OCI-LY7 (cell line): ENCODE measurements around the gene ANKRD13C.

Experiments
- EZH2phosphoT487 ChIP-seq: fragments of 200-600 bp; sonication (generic); IDR thresholded peaks from 2 replicates; pipeline ENCODE4 v1.6.1; 2018; ENCODE audit warnings: low read depth, borderline replicate concordance, mild to moderate bottlenecking, mixed run types, antibody characterized with exemption, low read length, moderate library complexity, mixed read lengths
- TF ChIP-seq, protein P1 (sequence below): fragments of 200-600 bp; sonication (generic); conservative IDR thresholded peaks from 2 replicates; pipeline ENCODE4 v1.5.1; 2014; ENCODE audit warnings: mild to moderate bottlenecking, antibody characterized with exemption, low read length, moderate library complexity, mixed read lengths

DNA sequence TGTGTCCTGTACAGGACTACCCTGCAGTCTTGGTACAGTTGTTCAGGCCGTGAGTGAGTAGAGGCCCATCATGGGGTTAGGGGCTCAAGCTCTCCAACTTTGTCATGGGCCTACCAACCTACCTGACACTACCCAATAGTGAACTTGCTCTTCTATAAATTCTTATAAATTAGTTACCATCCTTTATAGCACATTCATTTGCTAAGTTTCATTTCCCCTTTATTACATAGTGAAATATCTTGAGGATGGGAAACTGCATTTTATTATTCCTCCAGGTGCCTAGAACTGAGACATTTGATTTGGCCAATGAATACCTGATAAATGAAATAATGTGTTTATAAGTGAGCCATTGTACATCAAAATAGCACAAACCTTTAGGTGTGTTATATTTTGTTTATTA is 47.5 kb upstream of the ANKRD13C start:
- TF ChIP-seq, protein P1, sequence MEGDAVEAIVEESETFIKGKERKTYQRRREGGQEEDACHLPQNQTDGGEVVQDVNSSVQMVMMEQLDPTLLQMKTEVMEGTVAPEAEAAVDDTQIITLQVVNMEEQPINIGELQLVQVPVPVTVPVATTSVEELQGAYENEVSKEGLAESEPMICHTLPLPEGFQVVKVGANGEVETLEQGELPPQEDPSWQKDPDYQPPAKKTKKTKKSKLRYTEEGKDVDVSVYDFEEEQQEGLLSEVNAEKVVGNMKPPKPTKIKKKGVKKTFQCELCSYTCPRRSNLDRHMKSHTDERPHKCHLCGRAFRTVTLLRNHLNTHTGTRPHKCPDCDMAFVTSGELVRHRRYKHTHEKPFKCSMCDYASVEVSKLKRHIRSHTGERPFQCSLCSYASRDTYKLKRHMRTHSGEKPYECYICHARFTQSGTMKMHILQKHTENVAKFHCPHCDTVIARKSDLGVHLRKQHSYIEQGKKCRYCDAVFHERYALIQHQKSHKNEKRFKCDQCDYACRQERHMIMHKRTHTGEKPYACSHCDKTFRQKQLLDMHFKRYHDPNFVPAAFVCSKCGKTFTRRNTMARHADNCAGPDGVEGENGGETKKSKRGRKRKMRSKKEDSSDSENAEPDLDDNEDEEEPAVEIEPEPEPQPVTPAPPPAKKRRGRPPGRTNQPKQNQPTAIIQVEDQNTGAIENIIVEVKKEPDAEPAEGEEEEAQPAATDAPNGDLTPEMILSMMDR, result no peak
- no peak for TF ChIP-seq EZH2phosphoT487
